GM19455 (cell line): Measurements from ENCODE around the gene THAP8.
A peak's percentile ranks its signal among the peaks of the same experiment; 100 is the strongest.

Experiments
- ATAC-seq: cut with Tn5 transposase; IDR thresholded peaks from one replicate; pipeline ENCODE4 v1.9.1; 2021; ENCODE audit not compliant: unreplicated experiment

Gene THAP8

GRCh38 chr19:36030264-36031148, 23.6 kb downstream of the THAP8 start:
- no peak for ATAC-seq

DNA sequence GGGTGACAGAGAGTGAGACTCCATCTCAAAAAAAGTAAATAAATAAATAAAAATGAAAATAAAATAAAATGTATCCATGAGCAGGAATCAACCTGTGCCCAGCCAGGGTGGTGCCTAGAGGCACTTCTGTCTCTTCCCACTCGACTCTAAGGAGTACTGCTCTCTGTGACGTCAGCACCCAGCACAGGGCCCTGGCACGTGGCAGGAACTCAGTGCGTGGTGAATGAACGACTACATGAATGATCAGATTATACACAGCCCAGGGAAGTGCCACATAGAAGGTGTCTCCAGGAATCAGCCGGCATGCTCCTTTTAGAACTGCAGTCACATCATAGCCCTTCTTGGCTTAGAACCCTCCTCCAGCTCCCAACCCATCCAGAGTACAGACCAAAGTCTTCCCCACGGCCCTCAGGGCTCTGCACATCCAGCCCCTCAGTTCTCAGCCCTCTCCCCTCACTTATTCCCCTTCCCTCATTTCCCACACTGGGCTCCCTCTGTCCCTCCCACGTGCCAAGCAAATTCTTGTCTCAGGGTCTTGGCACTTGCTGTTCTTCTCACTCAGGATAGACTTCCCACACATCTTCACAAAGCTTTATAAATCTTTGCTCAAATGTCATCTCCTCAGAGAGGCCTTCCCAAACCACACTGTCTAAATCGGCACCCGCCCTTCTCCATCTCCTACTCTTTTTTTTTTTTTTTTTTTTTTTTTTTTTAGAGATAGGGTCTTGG, 25.6 kb downstream of the THAP8 start:
- no peak for ATAC-seq

GRCh38 chr19:36027696-36028095, 26.4 kb downstream of the THAP8 start:
- ATAC-seq: no peak

GRCh38 chr19:36026091-36026876, 27.8 kb downstream of the THAP8 start:
- no peak for ATAC-seq

DNA sequence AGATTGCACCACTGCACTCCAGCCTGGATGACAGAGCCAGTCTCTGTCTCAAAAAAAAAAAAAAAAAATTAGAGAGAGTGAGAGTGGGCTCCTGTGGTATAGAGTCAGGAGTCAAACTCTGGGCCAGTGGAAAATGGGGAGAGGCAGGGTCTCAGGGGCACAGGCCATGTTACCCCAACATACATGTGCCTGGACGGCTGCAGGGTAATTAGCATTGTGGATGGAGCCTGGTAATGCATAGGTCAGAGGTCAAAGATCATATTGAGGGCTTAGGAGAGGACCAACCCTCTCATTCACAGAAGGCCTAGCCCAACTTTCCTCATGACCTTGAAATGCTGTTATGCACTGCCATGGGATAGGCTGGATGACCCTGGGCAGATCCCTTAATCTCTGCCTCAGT, 28.5 kb downstream of the THAP8 start:
- no peak for ATAC-seq

- ATAC-seq: no peak
Observed at GRCh38 chr19:36023432-36023831, 30.7 kb downstream of the THAP8 start.

GRCh38 chr19:36019061-36019670, 34.9 kb downstream of the THAP8 start:
- ATAC-seq: no peak

- ATAC-seq: peak; percentile 97
Observed at GRCh38 chr19:36014012-36014924, 39.8 kb downstream of the THAP8 start, which contains the start of gene ALKBH6. ALKBH6 (minus strand) TSS chr19:36014213; CDS start chr19:36013397, 816 bp downstream.

GRCh38 chr19:36013280-36014011, 40.6 kb downstream of the THAP8 start:
- ATAC-seq: no peak

DNA sequence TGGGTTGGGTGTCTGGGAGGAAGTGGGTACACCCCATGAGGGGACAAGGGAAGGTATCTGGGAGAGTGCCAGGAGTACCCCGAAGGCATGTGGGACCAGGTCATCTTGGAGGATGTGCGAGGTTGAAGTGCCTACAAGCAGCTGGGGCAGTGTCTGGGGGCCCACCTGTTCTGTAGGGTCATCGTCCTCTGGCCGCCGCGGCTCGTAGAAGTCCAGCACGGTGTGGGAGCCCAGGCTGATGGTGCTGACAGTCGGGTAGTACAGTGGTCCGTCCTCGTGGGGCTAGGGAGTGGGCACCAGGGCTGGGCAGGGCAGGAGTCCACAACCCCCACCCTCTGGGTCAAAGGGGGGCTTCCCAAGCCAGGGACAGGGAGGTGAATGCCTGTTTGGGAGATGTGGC, 43.7 kb downstream of the THAP8 start:
- no peak for ATAC-seq

DNA sequence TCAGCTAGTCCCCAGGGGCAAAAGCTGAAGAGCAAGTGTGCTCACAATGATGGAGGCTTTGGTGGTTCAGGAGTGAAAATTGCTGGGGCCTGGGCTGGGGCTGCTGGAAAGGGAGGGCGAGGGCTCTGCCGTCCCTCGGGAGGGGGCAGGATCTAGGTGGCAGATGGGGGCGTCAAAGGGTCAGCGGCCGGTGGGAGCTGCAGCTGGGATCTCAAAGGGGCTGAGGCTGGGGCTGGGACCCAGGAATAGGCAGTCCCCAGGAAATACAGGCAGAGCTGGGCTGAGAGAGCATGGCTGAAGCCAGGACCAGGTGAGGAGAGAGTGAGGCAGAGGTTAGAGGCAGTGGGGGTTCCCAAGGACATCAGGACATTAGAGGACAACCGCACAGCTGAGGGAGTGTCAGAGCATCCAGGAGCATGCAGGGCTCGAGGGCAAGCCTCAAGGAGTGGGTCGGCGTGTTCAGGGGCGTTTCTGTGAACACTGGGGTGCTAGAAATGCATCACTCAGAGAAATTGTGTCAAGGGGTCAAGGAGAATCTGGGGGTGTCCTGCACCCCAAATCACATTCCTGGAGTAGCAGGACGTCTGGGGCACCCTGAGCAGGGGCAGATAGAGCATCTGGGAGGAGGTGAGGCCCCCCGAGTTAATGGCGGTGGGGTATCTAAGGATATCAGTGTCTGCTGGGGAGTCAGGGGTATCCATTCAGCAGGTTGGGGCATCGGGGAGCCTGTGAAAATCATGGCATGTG, 44.3 kb downstream of the THAP8 start:
- no peak for ATAC-seq

GRCh38 chr19:36009220-36009619, 44.9 kb downstream of the THAP8 start:
- no peak for ATAC-seq

GRCh38 chr19:36008336-36008978, 45.6 kb downstream of the THAP8 start, which contains the start of gene SYNE4:
SYNE4 (minus strand) TSS chr19:36008813; CDS start chr19:36008681, 132 bp downstream.
- ATAC-seq: no peak

GRCh38 chr19:36006955-36007354, 47.1 kb downstream of the THAP8 start:
- ATAC-seq: no peak

DNA sequence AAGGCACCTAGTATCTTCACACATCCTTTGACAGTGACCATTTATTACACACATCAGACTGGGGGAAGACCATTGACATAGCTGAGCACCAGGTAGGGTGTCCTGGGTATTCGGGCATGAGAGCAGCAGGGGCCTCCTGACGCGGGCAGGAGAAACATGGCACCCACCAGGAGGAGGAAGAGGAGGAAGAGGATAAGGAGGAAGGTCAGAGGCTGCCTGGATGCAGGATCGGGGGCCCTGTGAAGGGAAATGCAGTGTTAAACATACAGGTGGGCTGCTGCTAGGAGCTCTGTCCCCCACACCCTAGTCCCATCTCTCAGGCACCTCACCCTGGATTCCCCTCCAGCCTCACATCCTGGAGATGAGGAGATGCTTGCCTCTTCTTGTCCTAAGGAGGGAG, 50.8 kb downstream of the THAP8 start:
- no peak for ATAC-seq

DNA sequence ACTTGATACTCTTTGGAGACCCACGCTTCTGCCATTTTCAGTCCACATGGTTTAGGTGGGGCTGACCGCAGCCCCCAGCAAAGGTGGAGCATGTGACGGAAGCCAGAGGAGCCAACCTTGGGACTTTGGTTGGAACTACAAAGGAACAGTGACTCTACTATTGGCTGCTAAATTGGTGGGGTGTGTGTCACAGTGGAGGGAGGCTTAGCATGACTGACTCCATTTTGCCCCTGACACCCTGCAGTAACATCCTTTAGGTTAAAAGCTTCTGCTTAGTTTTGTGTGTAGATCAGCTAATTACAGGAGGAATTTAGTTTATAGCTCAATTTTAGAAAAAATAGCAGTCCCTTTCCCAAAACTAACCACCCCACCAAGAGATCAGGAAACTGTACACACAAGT, 52.5 kb downstream of the THAP8 start:
- no peak for ATAC-seq

GRCh38 chr19:35996777-35997176, 57.3 kb downstream of the THAP8 start:
- ATAC-seq: no peak
